ENCODE results near the gene JTB.
A peak's percentile ranks its signal among the peaks of the same experiment; 100 is the strongest.

Gene JTB

DNA sequence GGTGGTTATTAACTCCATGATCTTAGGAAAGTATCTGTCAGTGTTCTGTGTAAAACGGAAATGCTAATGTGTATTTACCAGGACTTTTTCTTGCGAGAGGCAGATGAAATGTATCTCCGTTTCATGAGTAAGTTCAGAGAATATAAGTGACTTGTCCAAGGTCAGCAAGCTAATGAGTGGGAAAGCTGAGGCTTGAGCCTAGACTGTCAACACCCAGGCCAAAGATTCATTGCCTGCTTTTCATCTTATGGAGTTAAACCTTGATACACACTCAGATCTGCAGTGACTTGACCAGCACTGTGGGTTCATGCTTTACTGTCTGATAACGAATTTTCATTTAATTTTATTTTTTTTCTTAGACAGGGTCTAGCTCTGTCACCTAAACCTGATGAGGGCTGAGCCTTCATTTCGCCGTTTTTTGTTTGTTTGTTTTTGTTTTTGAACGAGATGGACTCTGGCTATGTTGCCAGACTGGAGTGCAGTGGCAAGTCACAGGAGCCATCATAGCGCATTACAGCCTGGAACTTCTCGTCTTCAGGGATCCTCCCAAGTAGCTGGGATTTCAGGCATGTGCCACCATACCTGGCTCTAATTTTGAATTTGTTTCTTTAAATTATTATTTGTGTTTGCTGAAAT is 918 bp upstream of the JTB start:
- no peak for DNase-seq

DNA sequence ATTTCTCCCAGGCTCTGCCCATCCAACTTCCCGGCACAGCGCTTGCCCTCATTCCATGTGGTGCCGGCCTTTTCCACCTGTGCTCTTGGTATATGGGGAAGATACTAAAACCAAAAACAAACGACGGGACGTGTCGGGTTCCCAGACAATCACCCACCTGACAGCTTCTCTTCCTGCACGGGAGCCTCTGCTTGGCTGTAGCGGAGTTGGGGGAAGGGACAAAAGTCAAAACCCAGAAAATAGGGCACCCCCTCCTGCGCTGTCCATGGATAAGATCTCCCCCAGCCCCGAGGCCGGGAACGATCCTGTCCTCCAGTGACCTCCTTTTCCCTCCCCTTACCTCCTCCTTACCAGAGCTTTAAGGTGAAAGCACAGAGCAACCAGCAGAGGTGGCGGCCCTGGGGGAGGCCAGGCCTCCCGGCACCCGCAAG is 640 bp downstream of the JTB start:
- no peak for DNase-seq

DNA sequence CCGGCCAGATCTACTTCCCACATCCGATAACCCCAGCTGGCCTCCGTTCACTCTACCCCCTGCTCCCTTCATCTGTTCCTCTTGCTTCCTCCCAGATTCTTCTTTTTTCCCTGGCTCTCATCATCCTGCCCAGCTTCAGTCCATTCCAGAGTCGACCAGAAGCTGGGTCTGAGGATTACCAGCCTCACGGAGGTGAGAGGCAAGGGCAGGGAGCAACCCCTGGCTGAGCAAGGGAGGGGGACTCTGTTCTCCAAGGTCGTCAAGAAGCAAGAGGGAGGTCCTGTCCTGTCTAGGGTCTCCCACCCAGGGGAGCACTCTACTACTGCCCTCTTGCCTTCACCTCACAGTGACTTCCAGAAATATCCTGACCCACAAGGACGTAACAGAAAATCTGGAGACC is 3.9 kb downstream of the JTB start:
- DNase-seq, result no peak

- DNase-seq, result no peak
Measured at GRCh38 chr1:153973071-153973470, 4.4 kb downstream of the JTB start.

DNA sequence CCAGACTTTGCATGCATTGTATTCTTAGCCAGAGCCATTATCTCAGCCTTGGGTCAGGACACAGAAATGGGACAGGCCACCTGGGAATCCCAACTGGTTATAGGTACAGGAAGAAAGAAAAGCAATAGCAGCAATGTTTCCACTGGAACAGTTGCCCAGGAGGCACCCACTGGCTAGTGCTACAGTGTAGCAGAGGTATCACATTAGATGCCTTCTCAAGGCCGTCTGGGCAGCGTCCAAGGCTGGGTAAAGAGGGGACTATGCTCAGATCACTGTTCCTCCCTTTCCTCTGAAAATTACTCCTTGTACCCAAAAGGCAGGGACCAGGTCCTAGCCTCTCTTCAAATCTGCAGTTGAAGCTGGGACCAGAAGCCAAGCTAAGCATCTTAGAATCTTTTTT is 7.1 kb downstream of the JTB start:
- no peak for DNase-seq

DNA sequence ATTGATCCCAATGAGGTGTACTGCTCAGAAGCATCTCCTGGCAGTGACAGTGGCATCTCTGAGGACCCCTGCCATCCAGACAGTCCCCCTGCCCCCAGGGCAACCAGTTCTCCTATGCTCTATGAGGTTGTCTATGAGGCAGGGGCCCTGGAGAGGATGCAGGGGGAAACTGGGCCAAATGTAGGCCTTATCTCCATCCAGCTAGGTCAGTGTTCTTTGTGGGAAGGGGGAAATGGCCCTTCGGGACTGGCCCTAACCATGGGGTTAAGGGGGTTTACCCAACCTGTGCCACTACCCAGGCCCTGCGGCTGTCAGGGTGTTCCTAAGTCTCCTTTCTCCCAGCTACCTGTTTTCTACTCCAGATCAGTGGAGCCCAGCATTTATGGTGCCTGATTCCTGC is 8.5 kb downstream of the JTB start:
- DNase-seq, result no peak

GRCh38 chr1:153968408-153968807 is 9.1 kb downstream of the JTB start:
- no peak for DNase-seq

- no peak for DNase-seq
Measured at GRCh38 chr1:153968000-153968363, 9.5 kb downstream of the JTB start.

DNA sequence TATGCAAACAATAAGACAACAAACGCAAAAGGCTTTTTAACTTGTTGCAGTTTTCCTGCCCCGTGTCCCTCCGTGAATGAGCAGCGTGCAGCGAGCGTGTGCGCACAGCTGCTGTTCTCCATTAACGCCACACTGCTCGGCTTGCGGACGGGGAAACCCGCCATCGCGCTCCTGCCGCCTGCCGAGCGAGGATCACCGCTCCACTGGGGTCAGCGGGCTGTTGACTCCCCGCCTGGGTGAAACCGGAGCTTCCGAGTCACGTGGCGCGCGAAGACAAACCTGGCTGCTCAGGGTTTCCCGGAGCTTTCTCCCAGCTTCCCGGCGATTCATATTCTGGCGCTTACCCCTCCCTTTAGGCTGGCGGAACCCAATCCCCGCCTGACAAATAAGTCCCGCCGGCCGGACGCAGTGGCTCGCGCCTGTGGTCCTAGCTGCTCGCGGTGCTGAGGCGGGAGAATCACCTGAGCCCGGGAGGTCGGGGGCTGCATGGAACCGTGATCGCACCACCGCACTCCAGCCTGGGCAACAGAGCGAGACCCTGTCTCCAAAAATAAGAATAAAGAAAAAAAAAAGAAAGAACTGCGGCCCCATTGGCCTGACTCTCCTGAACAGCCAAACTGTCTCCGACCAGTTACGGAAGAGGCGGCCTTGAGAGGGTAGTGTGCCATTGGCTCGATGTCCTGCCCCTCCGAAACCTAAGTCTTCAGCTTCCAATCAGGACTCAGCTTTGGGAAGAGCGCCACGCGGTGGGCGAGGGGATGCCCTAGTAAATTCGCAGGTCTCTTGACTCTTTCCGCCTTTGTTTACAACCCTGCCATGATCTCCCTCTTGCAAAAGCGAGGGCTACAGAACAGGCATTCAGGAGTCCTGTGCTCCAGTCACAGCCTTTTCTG is 10.1 kb downstream of the JTB start, which contains the start of gene CREB3L4:
Gene CREB3L4 (plus strand): TSS at position 796 of the 893 bp plus-strand sequence. CDS start 624 bp downstream, outside the sequence.
- peak; percentile 72 for DNase-seq

GRCh38 chr1:153963850-153964331 is 13.6 kb downstream of the JTB start:
- DNase-seq, result no peak

DNA sequence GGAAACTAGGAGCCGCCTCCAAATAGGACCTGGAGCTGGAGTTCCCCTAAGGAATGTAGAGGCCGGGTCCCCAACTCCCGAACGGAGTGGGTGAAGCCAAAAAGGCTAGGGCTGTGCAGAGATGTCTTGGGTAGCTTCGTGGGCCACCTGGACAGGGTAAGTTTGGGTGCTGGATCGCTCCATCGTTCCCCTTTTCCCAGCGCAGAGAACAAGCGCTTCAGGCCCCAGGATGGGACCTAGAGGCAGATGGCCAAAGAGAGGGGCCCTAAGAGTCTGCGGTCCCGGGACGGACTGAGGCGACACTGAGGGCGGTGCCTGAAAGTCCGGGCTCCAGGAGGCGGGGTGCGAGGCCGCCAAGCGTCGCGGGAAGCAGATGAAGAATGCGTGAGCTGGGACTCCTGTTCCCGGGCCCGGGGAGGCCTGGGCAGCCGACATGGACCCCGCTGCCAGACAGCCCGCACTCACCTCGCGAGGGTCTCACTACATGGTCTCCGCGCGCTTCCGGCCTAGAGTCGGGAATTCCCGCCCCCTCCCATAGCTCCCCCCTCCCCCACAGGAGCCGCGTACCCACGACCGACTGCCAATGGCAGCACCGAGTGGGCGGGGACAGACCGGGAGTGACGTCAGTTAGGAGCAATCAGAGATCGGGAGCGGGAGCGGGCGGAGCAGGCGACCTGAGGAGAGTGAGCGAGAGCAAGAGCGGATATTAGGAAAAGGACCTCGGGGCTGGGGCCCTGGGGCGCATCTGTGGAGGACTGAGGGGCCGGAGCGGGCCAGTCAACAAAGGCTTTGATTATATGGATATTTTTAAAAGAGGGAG is 14.2 kb downstream of the JTB start, which contains the start of gene SLC39A1:
Gene SLC39A1 (minus strand): TSS at position 508 of the 820 bp plus-strand sequence. CDS start 822 bp downstream, outside the sequence.
- peak; percentile 94 for DNase-seq

DNA sequence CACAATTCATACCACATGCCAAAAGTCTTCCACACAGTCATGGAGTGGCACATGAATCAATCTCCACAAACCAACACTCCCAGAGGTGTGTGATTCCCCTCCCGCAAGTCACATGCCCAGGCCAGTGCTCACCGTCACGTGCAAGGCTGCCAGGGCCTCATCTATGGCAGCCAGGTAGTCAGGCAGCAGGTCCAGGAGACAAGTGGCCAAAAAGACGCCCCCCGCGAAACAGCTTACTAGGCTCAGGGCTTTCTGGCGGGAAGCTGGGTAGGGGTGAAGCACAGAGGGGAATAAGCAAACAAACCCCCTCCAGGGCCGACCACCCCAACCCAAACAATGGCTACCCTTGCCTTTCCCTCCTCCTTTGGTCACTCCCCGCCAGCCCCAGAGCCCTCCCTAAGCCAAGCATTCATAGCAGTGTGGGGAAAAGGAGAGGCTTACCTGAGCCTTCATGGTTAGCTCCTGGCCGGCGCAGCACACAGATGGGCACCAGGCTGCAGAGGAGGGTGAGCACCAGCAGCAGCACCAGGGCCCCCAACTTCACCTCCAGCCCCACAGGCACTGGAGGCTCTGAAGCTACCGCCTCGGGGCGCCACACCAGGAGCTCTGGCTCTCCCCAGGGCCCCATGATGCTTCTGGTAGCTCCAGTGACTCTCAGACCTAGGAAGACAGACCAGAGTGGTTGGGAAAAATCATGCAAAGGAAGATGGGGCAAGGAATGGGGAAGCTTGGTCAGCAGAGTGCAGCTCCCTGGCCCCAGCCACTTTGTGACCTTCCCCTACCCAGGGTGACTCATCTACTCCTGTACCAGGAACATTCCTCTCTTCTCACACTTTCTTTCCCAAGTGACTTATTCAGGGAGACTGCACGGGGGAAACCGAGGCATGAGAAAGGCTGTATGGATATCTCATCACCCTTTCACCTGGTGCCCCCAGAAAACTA is 15.1 kb downstream of the JTB start:
- no peak for DNase-seq

DNA sequence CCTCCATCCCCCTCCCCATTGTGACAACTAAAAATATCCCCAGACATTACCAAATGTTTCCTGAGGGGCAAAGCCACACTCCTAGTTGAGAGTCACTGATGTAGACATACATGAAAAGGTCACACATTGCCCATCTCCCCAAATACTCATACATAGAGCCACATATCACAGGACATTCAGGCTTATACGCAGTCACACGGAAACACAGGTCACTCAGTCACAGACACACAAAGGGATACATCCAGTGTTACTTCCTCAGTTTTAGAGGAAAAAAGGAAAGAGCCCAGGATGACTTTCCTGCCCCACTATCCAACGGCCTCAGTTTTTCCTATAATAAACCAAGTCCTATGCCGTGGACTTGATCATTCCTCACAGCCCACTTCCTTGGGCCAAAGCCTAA is 16.1 kb downstream of the JTB start:
- DNase-seq, result no peak

- no peak for DNase-seq
Measured at GRCh38 chr1:153960206-153960605, 17.3 kb downstream of the JTB start.

DNA sequence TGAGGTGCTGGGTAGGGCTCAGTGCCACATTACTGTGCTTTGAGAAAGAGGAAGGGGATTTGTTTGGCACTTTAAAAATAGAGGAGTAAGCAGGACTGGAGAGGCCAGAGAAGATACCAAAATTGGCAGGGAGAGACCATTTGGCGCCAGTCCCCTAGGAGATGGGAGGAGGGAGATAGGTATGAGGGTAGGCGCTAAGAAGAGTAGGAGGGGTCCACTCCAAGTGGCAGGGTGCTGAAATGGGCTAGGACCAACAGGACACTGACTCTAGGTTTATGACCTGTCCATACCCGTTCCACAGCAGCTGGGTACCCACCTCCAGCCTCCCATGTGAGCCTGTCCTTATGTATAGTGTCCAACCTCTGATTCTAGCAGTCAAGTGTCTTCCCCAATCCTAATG is 18.0 kb downstream of the JTB start:
- no peak for DNase-seq

GRCh38 chr1:153958961-153959260 is 18.6 kb downstream of the JTB start:
- no peak for DNase-seq

DNA sequence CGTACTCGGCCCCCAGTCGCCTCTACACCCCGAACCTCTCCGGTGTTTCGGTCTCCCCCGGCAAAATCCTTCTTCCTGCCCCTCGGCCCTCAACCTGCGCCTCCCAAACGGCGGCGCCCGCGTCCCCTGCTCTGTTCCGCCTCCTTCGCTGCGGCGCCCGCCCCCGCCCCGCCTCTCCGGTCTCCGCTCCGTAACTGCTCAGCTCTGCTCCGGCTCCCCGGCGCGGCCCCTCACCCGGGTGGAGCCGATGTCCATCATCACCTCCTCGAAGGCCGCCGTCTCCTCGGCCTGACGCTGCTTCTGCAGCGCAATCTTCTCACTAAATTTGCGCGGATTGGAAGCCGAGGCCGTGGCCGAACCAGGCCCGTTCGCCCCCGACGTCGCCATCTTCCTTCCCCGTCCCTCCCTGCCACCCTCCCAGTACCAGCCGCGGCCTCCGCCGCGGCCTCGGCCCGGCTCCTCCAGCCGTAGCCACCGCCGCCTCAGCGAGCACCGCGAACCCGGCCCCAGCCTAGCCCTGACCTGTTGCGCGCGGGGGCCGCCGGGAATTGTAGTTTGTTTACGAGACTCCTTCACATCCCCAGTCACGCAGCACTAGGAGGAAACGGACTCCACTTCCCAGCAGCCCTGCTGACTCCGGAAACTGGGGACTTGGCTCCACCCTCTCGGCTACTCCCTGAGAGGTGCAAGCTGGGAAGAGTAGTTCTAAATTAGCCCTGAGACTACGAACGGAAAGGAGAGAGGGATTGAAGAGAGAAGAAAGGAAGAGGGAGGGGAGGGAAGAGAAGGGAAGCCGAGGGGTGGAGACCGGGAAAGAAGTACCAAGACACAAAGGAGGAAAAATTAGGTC is 19.1 kb downstream of the JTB start, which contains the start of gene CRTC2:
Gene CRTC2 (minus strand): TSS at position 502 of the 850 bp plus-strand sequence. CDS start 115 bp downstream, at position 387.
- peak; percentile 95 for DNase-seq

GRCh38 chr1:153957744-153958110 is 19.7 kb downstream of the JTB start:
- DNase-seq, result no peak

GRCh38 chr1:153956997-153957715 is 20.3 kb downstream of the JTB start:
- no peak for DNase-seq

- no peak for DNase-seq
Measured at GRCh38 chr1:153954826-153955225, 22.6 kb downstream of the JTB start.
